Ovary (tissue), 9 donors: Measurements from ENCODE around the gene OR2Y1. TPM values are rescaled to one million over a fixed set of nuclear protein-coding genes. Genes with fewer than 3 reads are reported as not detected.

Source experiments
- DNase-seq, 5 donors: peaks; one replicate each; pipeline ENCODE4 v3.0.0-alpha.2; 2019 to 2020
- H3K27ac ChIP-seq, 2 donors: fragments of 200-600 bp; one replicate each; pipeline versions ENCODE4 v1.5.1 to v1.8.0; 2019 to 2022
- H3K27me3 ChIP-seq: fragments of 200-600 bp; one replicate; pipeline ENCODE4 v1.8.0; 2022
- H3K36me3 ChIP-seq: fragments of 200-600 bp; sonication (generic); one replicate; pipeline ENCODE4 v1.5.1; 2019
- H3K4me1 ChIP-seq: one replicate; pipeline ENCODE4 v1.8.1; 2013; ENCODE audit warnings: mild to moderate bottlenecking, moderate library complexity; ENCODE audit not compliant: insufficient read depth
- H3K4me3 ChIP-seq: fragments of 200-600 bp; sonication (generic); one replicate; pipeline ENCODE4 v1.5.1; 2017
- H3K9me3 ChIP-seq, 2 donors: fragments of 200-600 bp in 1 of 2; sonication (generic) in 1 of 2; one replicate each; pipeline versions ENCODE4 v1.5.1 to v1.8.1; 2013 to 2019; ENCODE audit warnings: mild to moderate bottlenecking in 1 of 2, moderate library complexity in 1 of 2
- EP300 ChIP-seq: sonication (generic); formaldehyde crosslinking; IDR thresholded peaks from one replicate; pipeline ENCODE4 v1.6.1; 2017; ENCODE audit warnings: antibody characterized with exemption
- POLR2A ChIP-seq: fragments of 450-650 bp; IDR thresholded peaks from one replicate; pipeline ENCODE4 v1.6.1; 2017; ENCODE audit warnings: antibody characterized with exemption, mild to moderate bottlenecking, moderate library complexity
- WGBS, 3 donors: extraction: QIAGEN DNeasy Blood & Tissue Kit in 1 of 3; methylation state at CpG; one replicate each; pipeline versions ENCODE4 v1.1.5 to v1.1.7; 2013 to 2017; 5-methylcytosine and 5-hydroxymethylcytosine counted together
- intact Hi-C, 4 donors: fragments of 100-400 bp; cut with DNase I; formaldehyde crosslinking; loops; one replicate each; pipeline versions ENCODE4 v1.11.0 to v1.15.1; 2022 to 2023
- polyA plus RNA-seq, 2 donors: library from polyadenylated mRNA; stranded (reverse); fragments of 200-250 nt in 1 of 2; fragments of 350-450 nt in 1 of 2; fragmentation: Illumina TruSeq in 1 of 2; extraction: RNeasy Lipid Tissue Mini Kit (QIAGEN cat#74804) in 1 of 2; gene quantifications; one replicate each; pipeline ENCODE4 v1.2.3, GENCODE V29; 2013 to 2014
- total RNA-seq, 7 donors: library from RNA; depleted of rRNA in 2 of 7; stranded (reverse); fragments of >200 nt in 2 of 7; fragmentation: NEBNext Ultra II Directional in 3 of 7; extraction: Animal tissue kit (Norgen Biotek cat#: 25700) in 3 of 7; gene quantifications; one replicate each; pipeline versions ENCODE4 v1.1.0 to v1.2.4, GENCODE V29; 2016 to 2023
- TF ChIP-seq, protein P1 (sequence below), 3 donors: fragments of 450-650 bp in 2 of 3; fragments of 200-600 bp in 1 of 3; IDR thresholded peaks; one replicate each; pipeline versions ENCODE4 v1.5.1 to v1.8.0; 2016 to 2022; ENCODE audit warnings: antibody characterized with exemption in 3 of 3, mild to moderate bottlenecking in 1 of 3
- donor health status: DM: no; HTN: no; CAD: no; lungs with moderate emphysema.
- donor health status: DM: no; HTN: no; CAD: no.
- donor health status: Bipolar disorder and iron deficiency.
- donor health status: DM: yes; HTN: yes; CAD: no.
- donor health status: DM: no; HTN: no; CAD: no.
- donor health status: DM: yes; HTN: yes; CAD: no.

Gene OR2Y1
- total and polyA plus RNA-seq, 9 donors, result not detected

DNA sequence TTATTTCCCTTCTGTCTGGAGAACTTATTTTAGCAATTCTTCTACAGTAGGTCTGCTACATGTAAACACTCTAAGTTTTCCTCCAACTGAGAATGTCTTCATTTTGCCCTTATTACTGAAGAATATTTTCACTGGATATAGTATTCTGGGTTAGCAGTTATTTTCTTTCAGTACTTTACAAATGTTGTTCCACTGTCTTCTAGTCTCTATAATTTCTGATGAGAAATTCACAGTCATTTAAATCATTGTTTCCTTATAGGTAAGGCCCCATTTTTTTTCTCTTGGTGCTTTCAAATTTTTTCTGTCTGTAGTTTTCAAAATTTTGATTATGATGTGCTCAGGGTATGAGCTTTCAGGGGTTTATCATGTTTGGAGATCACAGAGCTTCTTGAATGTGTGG, 32.0 kb upstream of the OR2Y1 start:
- no peak for TF ChIP-seq EP300
- TF ChIP-seq, protein P1, sequence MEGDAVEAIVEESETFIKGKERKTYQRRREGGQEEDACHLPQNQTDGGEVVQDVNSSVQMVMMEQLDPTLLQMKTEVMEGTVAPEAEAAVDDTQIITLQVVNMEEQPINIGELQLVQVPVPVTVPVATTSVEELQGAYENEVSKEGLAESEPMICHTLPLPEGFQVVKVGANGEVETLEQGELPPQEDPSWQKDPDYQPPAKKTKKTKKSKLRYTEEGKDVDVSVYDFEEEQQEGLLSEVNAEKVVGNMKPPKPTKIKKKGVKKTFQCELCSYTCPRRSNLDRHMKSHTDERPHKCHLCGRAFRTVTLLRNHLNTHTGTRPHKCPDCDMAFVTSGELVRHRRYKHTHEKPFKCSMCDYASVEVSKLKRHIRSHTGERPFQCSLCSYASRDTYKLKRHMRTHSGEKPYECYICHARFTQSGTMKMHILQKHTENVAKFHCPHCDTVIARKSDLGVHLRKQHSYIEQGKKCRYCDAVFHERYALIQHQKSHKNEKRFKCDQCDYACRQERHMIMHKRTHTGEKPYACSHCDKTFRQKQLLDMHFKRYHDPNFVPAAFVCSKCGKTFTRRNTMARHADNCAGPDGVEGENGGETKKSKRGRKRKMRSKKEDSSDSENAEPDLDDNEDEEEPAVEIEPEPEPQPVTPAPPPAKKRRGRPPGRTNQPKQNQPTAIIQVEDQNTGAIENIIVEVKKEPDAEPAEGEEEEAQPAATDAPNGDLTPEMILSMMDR (IDR thresholded peaks at IDR 0.05), result no peak
- intact Hi-C loops, result loop anchor here in 1 of 4 donors (10.0 kb wide), 1 partner anchor 273 kb away; the partner anchor contains the start of gene BTNL9
- no peaks in the 10 kb centered on the region for H3K4me1 ChIP-seq
- H3K27ac ChIP-seq, result no peak overlapping the region
- no peaks in the 10 kb centered on the region for H3K36me3 ChIP-seq
- no peaks in the 10 kb centered on the region for H3K9me3 ChIP-seq
- H3K4me3 ChIP-seq, result no peak overlapping the region
- DNase-seq, result no peak
- H3K27me3 ChIP-seq, result no peaks in the 10 kb centered on the region

DNA sequence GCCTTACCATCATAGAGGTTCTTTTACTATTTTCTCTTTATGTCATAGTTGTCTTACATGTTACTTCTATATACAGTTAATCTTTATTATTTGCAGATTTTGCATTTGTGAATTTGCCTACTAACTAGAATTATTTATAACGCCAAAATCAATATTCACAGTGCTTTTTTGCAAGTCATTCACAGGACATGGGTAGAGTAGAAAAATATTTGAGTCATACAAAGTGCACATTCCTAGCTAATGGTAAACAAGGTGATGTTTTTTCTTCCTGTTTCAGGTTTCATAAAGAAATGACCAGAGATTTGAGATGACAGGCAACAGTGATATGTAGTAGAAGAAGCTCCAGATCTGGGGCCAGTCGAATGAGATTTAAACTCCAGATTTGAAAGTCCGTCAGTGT, 30.0 kb upstream of the OR2Y1 start:
- Histone ChIP-seq H3K27me3 (no peaks in the 10 kb centered on the region), H3K4me1 (no peaks in the 10 kb centered on the region), H3K4me3 (no peak overlapping the region), H3K27ac (no peak overlapping the region), H3K9me3 (no peaks in the 10 kb centered on the region), H3K36me3 (no peaks in the 10 kb centered on the region)
- TF ChIP-seq, protein P1 (IDR thresholded peaks at IDR 0.05), result no peak
- no peak for TF ChIP-seq EP300
- TF ChIP-seq POLR2A, result no peak
- no peak for DNase-seq
- intact Hi-C loops, result loop anchor here in 1 of 4 donors (10.0 kb wide), 1 partner anchor 275 kb away; the partner anchor contains the start of gene BTNL9
- WGBS, 3 donors, result 61 to 81% (median 78%) methylated on average over 3 of the region's 3 CpGs

DNA sequence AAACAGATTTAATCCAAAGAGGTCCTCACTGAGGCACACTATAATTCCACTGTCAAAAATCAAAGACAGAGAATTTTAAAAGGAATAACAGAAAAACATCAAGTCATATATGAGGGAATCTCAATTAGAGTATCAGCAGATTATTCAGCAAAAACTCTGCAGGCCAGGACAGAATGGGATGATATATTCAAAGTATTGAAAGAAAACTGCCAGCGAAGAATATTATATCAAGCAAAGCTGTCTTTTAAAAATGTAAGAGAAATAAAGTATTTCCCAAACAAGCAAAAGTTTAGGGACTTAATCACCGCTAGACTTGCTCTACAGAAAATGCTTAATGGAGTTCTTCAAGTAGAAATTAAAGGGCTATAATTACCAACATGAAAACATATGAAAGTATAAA, 15.7 kb upstream of the OR2Y1 start:
- WGBS, 3 donors, result 45 to 61% (median 46%) methylated on average over 2 of the region's 2 CpGs
- Histone ChIP-seq H3K27ac (no peak overlapping the region), H3K27me3 (no peaks in the 10 kb centered on the region), H3K9me3 (peaks cover 0 to 3% of the 10 kb centered on the region in 2 donors), H3K4me1 (no peaks in the 10 kb centered on the region), H3K4me3 (no peak overlapping the region), H3K36me3 (no peaks in the 10 kb centered on the region)
- TF ChIP-seq EP300, result no peak
- no peak for TF ChIP-seq POLR2A
- TF ChIP-seq, protein P1 (IDR thresholded peaks at IDR 0.05), result no peak
- intact Hi-C loops, result no loop called here
- no peak for DNase-seq

DNA sequence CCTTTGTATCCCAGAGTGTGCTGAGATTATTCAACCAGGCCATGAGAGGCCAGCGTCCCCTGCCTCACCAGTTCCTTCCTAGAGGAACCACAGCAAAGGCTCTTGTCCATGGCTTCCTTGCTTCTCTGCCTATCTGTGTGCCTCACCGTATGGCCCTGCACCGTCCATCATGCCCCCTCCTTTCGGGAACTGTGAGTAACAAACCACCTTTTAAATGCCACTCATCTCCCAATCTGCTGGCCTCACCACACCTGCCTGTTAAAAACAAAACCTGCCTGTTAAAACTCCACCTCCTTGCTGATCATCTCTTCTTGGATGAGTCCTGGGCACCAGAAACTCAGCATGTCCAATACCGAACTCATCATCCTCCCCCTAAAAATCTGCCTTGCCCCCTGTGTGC, 4.4 kb upstream of the OR2Y1 start:
- WGBS, 3 donors, result 70 to 87% (median 76%) methylated on average over 5 of the region's 5 CpGs
- no peaks in the 10 kb centered on the region for H3K9me3 ChIP-seq
- TF ChIP-seq, protein P1 (IDR thresholded peaks at IDR 0.05), result no peak
- TF ChIP-seq POLR2A (no peak), EP300 (no peak)
- H3K27me3 ChIP-seq, result no peaks in the 10 kb centered on the region
- H3K27ac ChIP-seq, result no peak overlapping the region
- DNase-seq, result no peak
- H3K36me3 ChIP-seq, result no peaks in the 10 kb centered on the region
- intact Hi-C loops, result no loop called here
- H3K4me3 ChIP-seq, result no peak overlapping the region
- H3K4me1 ChIP-seq, result no peaks in the 10 kb centered on the region
